ENCODE data around the gene PPIF. TPM values are rescaled to one million over a fixed set of nuclear protein-coding genes. Genes with fewer than 3 reads are reported as not detected.
A peak's percentile ranks its signal among the peaks of the same experiment; 100 is the strongest.

PPIF gene
- total RNA-seq, 1 donor from 2014 or later = 35.9 TPM

DNA sequence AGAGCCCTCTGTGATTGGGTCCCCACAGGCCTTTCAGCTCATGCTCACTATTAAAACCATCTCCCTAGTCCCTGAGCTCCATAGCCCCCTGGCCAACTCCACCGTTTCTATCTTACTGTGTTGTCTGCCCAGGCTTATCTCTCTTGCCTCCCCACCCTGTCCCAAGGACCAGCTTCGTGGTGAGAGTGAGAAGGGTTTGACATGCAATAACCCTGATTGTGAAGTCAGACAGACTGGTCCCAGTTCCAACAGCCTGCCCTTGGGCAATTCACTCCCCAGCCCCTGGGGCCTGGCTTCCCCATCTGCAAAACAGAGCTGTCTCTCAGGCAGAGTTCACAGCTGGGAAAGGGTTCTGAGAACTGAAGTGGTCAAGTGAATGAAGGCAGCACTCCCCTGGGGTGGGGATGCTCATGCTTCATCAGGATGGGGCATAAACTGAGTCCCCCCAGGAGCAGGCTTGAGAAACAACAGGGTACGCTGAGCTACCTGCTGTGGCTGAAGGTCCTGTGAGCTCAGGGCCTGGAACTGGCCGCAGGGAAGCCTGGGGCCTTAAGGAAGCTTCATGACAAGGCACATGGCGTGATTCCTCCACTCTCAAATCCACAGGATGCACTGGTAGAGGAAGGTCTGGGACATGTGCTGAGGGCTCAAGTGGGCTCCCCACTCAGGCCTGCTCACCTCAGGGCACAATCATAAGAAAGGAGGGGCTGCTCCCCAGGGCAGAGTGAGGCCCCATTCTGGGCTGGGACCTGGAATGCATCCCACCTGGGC is 1.8 kb upstream of the PPIF start:
- peaks cover 3% of the 10 kb centered on the region for H3K27me3 Mint-ChIP-seq
- no peaks in the 10 kb centered on the region for H3K9me3 Mint-ChIP-seq (ENCODE audit: low read depth)
- TF ChIP-seq, protein P1, sequence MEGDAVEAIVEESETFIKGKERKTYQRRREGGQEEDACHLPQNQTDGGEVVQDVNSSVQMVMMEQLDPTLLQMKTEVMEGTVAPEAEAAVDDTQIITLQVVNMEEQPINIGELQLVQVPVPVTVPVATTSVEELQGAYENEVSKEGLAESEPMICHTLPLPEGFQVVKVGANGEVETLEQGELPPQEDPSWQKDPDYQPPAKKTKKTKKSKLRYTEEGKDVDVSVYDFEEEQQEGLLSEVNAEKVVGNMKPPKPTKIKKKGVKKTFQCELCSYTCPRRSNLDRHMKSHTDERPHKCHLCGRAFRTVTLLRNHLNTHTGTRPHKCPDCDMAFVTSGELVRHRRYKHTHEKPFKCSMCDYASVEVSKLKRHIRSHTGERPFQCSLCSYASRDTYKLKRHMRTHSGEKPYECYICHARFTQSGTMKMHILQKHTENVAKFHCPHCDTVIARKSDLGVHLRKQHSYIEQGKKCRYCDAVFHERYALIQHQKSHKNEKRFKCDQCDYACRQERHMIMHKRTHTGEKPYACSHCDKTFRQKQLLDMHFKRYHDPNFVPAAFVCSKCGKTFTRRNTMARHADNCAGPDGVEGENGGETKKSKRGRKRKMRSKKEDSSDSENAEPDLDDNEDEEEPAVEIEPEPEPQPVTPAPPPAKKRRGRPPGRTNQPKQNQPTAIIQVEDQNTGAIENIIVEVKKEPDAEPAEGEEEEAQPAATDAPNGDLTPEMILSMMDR (IDR thresholded peaks at IDR 0.05; ENCODE audit: unreplicated experiment) = no peak
- no peak for DNase-seq (ENCODE audit: low spot score, unreplicated experiment)
- H3K27ac Mint-ChIP-seq = no peak overlapping the region
- no peak overlapping the region for H3K4me3 Mint-ChIP-seq (ENCODE audit: low read depth)
- peaks cover 16% of the 10 kb centered on the region for H3K4me1 Mint-ChIP-seq (ENCODE audit: low read depth)
- peaks cover 3% of the 10 kb centered on the region for H3K36me3 Mint-ChIP-seq (ENCODE audit: insufficient read depth)

DNA sequence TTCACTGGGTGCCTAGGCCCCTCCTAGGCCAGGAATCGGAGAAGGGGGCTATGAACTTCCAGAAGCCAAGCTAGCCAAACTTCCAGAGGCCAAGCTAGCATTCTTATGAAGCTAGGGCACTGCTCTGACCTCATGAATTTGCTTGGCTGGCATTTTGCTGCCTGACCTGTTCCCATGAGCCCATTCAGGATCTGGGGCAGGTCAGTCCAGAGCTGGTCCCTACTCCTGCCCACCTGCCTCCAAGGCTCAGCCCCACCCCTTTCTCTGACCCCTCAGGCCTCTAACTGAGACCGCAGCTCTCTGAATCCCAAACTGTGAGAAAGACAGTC is 1.3 kb upstream of the PPIF start:
- no peak for DNase-seq (ENCODE audit: low spot score, unreplicated experiment)
- peaks cover 16% of the 10 kb centered on the region for H3K4me1 Mint-ChIP-seq (ENCODE audit: low read depth)
- peaks cover 3% of the 10 kb centered on the region for H3K27me3 Mint-ChIP-seq
- H3K36me3 Mint-ChIP-seq (ENCODE audit: insufficient read depth) = peaks cover 3% of the 10 kb centered on the region
- no peak overlapping the region for H3K4me3 Mint-ChIP-seq (ENCODE audit: low read depth)
- TF ChIP-seq, protein P1 (IDR thresholded peaks at IDR 0.05; ENCODE audit: unreplicated experiment) = no peak
- H3K27ac Mint-ChIP-seq = no peak overlapping the region
- H3K9me3 Mint-ChIP-seq (ENCODE audit: low read depth) = no peaks in the 10 kb centered on the region

DNA sequence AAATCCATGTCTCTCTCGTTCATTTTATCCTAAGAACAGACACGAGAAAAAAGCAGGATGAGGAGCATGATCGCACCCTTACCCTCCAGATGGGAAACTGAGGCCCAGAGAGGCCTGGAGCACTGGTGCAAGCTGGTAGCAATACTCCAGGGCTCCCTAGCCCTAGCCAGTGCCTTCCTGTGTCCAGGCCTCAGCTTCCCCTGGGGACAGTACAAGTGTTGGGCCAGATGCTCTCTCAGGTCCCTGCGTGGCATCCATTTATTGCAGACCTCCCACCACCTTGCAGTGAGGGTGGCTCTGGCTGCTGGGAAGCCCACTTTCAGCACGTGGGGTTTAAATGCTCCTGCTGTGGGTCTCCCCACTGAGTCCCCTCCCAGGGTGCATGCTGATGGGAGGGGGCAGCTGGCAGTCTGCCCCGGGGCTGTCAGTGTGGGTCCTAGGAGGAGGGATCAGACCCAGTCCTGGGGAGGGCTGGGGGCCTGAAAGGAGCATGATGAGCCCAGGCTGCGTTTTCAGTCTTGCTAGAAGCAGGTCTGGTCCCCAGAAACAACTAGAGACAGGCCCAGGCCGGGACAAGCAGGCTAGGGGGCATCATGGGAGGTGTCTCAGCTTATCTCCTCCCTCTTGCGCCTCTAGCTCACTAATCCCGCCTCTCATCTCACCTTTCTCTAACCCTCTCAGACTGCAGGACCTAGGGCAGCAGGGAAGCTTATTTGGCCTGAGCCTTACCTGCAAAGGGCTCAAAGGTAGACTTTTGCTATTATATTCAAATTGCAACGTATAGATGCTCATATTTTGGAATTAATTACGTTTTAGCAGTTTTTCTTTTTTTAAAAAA is 662 bp upstream of the PPIF start:
- peaks cover 3% of the 10 kb centered on the region for H3K27me3 Mint-ChIP-seq
- no peaks in the 10 kb centered on the region for H3K9me3 Mint-ChIP-seq (ENCODE audit: low read depth)
- peaks cover 3% of the 10 kb centered on the region for H3K36me3 Mint-ChIP-seq (ENCODE audit: insufficient read depth)
- TF ChIP-seq, protein P1 (IDR thresholded peaks at IDR 0.05; ENCODE audit: unreplicated experiment) = no peak
- no peak for DNase-seq (ENCODE audit: low spot score, unreplicated experiment)
- H3K27ac Mint-ChIP-seq = no peak overlapping the region
- peaks cover 16% of the 10 kb centered on the region for H3K4me1 Mint-ChIP-seq (ENCODE audit: low read depth)
- peak overlapping the region; percentile 19 for H3K4me3 Mint-ChIP-seq (ENCODE audit: low read depth)

DNA sequence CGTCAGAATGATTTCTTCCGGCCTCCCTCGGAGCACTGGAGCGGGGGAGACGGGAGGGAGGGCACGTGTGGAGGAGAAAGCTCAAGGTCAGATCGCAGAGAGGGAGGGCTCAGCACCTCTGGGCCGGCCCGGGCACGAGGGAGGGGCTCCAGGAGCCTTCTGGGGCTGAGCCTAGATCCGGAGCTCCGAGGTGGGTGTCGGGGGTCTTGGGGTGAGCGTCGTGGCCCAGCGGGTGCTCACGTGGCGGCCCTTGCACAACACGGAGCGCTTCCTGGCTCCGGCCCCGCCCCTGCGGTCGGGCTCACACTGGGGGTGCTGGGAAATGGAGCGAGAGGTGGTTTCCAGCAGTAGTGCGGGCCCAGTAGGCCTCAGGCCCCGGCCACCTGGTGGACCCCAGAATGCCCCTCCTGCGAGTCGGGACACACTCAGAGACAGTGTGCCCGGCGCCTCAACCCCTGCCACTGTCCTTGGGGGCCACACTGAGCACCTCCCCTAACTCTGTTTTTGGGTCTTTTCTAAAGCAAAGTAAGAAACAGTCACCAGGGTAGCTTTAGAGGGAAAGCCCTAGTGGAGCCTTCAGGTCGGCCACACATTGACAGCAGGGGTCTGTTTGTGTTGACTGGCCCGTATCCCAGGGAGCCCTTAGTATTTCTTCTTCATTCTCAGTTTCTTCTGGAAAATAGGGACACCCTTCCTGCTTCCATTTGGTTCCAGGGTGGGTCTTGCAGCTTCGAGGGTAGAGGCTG is 798 bp downstream of the PPIF start:
- Mint-ChIP-seq H3K27ac (no peak overlapping the region), H3K27me3 (peaks cover 3% of the 10 kb centered on the region)

More for the DNA sequence above, 798 bp downstream of the PPIF start:
- Mint-ChIP-seq H3K36me3 (ENCODE audit: insufficient read depth) (peaks cover 7% of the 10 kb centered on the region), H3K4me3 (ENCODE audit: low read depth) (peak overlapping the region; percentile 72), H3K9me3 (ENCODE audit: low read depth) (no peaks in the 10 kb centered on the region), H3K4me1 (ENCODE audit: low read depth) (peaks cover 5% of the 10 kb centered on the region)
- TF ChIP-seq, protein P1 (IDR thresholded peaks at IDR 0.05; ENCODE audit: unreplicated experiment) = peak; percentile 11
- no peak for DNase-seq (ENCODE audit: low spot score, unreplicated experiment)
